ENCODE results near the gene PGF. TPM values are rescaled to one million over a fixed set of nuclear protein-coding genes. Genes with fewer than 3 reads are reported as not detected.

The PGF gene
- total RNA-seq, 2 donors from 2014 or later = not detected

DNA sequence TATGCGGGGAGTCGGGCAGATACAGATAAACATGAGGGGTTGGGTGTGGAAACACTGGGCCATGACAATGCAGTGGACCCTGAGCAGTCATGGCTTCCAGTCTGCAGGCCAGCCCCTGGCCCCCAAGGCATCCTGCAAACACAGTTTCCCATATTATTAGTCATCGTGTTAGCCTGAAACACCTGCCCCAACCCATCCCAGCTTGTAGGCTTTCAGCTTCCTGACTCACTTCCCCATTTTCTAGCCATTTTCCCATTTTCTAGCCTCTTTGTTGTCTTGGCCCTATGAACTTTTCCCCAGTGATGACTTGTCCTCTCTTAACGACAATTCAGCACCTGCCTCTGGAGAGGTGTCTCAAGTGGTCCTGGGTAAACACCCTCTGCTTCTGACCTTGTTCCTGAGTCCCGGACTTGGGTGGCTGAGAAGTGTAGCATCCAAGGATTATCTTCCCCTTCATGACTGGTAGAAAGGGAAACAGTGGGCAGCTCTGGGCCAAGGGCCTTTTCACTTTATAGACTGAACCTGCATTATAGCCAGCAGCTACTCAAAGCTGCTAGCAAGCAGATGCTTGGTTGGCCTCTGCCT is 4.3 kb upstream of the PGF start:
- Mint-ChIP-seq H3K4me1 (ENCODE audit: low read depth in 2 of 2) (peaks cover 0 to 4% of the 10 kb centered on the region in 2 donors), H3K27ac (no peak overlapping the region), H3K36me3 (no peaks in the 10 kb centered on the region), H3K4me3 (no peak overlapping the region), H3K27me3 (peaks cover 11 to 19% of the 10 kb centered on the region in 2 donors), H3K9me3 (no peaks in the 10 kb centered on the region)
- ATAC-seq (no peak), DNase-seq (ENCODE audit: low spot score) (no peak)

DNA sequence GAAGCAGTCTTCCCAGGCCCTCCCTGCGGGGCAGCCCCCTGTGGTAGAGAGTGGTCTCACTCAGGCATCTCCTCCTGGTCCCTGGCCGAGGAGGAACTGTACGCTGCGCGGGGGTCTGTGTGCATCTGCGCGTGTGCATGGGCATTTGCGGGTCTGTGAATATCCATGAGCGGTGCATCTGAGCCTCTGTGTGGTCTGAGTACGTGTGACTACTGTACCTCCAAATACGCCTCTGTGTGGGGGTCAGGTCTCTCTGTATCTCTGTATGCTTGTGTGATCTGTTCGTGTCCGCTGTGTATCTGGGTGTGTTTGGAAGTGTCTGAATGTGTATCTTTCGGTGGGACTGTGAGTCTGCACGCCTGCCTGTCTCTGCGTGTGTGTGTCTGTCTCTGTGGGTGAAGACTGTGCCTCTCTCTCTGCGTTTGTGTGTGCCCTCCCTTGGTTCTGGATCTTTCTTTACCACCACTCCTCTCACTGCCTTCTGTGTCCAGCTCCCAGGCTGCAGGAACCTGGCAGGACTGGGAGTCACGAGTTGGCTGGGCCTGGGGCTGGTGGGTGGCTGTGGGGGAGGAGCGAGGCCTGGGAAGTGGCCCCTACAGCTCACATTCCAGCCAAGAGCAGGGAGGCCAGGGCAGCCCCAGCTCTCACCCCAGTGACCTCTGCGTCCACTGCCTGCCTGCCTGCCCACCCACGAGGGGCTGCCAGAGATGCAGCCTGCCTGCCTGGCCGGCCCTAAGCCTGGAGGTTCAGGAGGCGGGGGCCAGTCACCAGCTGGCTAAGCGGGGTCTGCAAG is 1.1 kb upstream of the PGF start:
- ATAC-seq = no peak
- peaks cover 3 to 7% of the 10 kb centered on the region in 2 donors for H3K27me3 Mint-ChIP-seq
- peak overlapping the region; percentile 34 for H3K4me3 Mint-ChIP-seq
- no peaks in the 10 kb centered on the region for H3K36me3 Mint-ChIP-seq
- H3K4me1 Mint-ChIP-seq (ENCODE audit: low read depth in 2 of 2) = no peaks in the 10 kb centered on the region
- no peak for DNase-seq (ENCODE audit: low spot score)
- H3K27ac Mint-ChIP-seq = no peak overlapping the region
- no peaks in the 10 kb centered on the region for H3K9me3 Mint-ChIP-seq

DNA sequence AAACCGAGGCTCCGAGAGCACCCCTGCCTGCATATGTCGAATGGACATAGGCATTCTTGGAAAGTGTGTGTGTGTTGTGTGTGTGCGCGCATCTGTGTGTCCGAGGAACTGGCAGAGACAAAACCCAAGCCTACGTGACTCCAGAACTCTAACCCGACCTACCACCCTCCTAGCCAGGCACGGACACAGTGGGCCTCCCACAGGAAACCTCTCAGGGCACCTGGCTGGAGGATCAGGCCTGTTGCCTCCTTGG is 556 bp upstream of the PGF start:
- H3K27ac Mint-ChIP-seq = no peak overlapping the region
- ATAC-seq (no peak), DNase-seq (ENCODE audit: low spot score) (no peak)
- no peaks in the 10 kb centered on the region for H3K36me3 Mint-ChIP-seq
- H3K4me1 Mint-ChIP-seq (ENCODE audit: low read depth in 2 of 2) = no peaks in the 10 kb centered on the region
- peaks cover 3 to 7% of the 10 kb centered on the region in 2 donors for H3K27me3 Mint-ChIP-seq
- H3K9me3 Mint-ChIP-seq = no peaks in the 10 kb centered on the region
- no peak overlapping the region for H3K4me3 Mint-ChIP-seq

DNA sequence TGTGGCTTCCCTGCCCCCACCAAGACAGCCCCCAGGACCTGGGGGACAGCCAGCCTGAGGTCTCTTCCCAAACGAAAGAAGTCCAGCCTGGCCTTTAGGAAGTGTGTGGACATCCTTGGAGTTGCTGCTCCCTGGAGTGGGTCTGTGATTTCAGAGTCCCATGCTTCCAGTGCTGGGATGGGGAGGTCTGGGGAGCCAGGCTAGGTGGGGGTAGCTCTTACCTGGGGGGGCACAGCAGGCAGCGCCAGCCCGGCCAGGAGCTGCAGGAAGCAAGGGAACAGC is 509 bp downstream of the PGF start:
- ATAC-seq (peak in 1 of 2 donors; percentile 1), DNase-seq (ENCODE audit: low spot score) (no peak)
- Mint-ChIP-seq H3K4me3 (peak overlapping the region; percentile 20), H3K4me1 (ENCODE audit: low read depth in 2 of 2) (no peaks in the 10 kb centered on the region), H3K9me3 (no peaks in the 10 kb centered on the region), H3K36me3 (no peaks in the 10 kb centered on the region), H3K27me3 (peaks cover 5 to 7% of the 10 kb centered on the region in 2 donors), H3K27ac (no peak overlapping the region)

DNA sequence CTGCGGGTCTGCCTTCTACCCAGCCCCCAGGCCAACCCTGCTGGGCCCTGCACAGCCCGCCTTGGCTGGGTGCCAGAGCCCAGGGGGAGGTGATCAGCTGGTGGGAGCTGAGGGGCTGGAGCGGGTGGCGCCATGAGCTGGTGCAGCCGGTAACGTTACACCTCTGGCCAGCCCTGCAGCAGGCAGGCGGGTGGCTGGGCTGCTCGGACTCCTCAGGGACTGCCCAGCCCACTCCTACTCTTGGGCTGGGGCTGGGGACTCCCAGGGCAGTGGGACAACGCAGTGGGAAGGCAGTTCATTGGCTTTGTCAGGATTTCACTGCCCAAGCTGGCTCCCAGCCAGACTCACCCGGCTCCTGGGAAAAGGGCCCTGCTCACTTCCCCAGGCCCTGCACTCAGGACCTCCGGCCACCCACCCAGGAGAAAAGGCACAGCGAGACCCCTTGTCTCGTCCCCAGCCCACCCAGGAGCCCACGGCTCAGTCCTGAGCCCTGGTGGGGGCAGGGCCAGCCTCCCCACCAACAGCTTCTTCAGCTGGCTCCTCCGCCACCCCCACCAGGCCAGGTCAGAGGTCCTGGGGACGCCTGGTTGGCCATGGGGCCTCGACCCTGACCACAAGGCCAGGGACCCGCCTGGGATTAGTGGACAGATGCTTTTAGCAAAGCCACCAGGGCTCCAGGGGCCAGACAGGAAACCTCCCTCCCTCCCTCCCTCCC is 1.0 kb downstream of the PGF start:
- peaks cover 5 to 7% of the 10 kb centered on the region in 2 donors for H3K27me3 Mint-ChIP-seq
- ATAC-seq (no peak), DNase-seq (ENCODE audit: low spot score) (no peak)
- H3K4me3 Mint-ChIP-seq = no peak overlapping the region
- H3K4me1 Mint-ChIP-seq (ENCODE audit: low read depth in 2 of 2) = no peaks in the 10 kb centered on the region
- no peaks in the 10 kb centered on the region for H3K36me3 Mint-ChIP-seq
- no peaks in the 10 kb centered on the region for H3K9me3 Mint-ChIP-seq
- H3K27ac Mint-ChIP-seq = no peak overlapping the region

DNA sequence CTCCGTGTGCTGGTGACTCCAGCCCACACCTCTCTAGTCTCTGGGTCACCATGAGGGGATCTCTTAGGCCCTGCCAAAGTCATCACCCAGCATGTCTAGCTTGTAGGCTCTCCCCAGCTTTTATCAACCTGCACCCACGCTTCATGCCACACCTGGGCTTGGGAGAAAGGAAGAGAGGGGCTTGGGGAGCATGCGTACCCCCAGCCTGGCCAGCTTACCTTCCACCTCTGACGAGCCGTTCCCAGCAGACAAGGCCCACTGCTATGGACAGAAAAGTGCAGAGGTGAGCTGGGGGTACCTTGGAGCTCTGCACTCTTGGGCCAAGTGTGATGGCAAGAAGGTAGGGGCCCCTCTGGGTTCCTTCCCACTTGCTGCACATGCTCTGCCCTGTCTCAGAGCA is 1.7 kb downstream of the PGF start:
- H3K27ac Mint-ChIP-seq = no peak overlapping the region
- no peaks in the 10 kb centered on the region for H3K9me3 Mint-ChIP-seq
- no peaks in the 10 kb centered on the region for H3K4me1 Mint-ChIP-seq (ENCODE audit: low read depth in 2 of 2)
- DNase-seq (ENCODE audit: low spot score) = no peak
- H3K27me3 Mint-ChIP-seq = peaks cover 5 to 7% of the 10 kb centered on the region in 2 donors
- H3K4me3 Mint-ChIP-seq = no peak overlapping the region
- no peak for ATAC-seq
- H3K36me3 Mint-ChIP-seq = no peaks in the 10 kb centered on the region

DNA sequence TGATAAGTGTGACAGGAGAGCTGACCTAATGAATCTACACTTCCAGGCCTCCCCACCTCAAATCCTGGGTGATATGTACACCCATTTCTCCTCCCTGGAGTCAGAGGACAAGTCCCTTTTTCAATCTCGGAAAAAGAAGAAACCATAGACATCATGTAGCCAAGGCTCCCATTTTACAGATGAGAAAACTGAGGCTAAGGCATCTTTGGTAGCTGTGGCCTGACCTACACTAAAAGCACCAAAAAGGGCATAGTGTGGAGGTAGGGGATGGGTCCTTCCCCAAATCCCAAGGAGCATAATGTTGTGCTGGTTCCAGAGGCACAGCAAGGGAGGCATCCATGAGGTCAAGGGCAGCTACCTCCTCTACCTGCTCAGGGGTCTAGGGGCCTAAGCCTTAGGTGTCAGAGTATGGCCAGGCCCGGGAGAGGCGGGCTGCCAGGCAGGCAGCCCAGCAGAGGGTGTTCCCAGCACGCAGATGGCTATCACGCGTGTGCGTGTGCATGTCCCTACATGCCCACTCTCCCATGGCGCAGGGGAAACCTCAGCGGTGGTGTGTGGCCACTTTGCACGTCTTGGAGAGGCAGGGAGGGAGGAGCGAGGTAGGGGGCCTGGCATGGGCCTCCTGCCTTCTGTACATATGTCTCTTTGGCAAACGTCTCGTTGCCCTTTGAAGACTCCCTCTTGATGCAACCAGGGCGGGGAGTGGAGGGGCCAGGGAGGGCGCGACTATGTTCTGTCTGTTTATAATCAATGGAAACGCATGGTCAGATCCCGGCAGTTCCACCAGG is 2.5 kb downstream of the PGF start:
- no peaks in the 10 kb centered on the region for H3K9me3 Mint-ChIP-seq
- H3K4me1 Mint-ChIP-seq (ENCODE audit: low read depth in 2 of 2) = no peaks in the 10 kb centered on the region
- no peaks in the 10 kb centered on the region for H3K36me3 Mint-ChIP-seq
- peaks cover 5 to 7% of the 10 kb centered on the region in 2 donors for H3K27me3 Mint-ChIP-seq
- ATAC-seq = no peak
- DNase-seq (ENCODE audit: low spot score) = no peak
- no peak overlapping the region for H3K27ac Mint-ChIP-seq
- no peak overlapping the region for H3K4me3 Mint-ChIP-seq

DNA sequence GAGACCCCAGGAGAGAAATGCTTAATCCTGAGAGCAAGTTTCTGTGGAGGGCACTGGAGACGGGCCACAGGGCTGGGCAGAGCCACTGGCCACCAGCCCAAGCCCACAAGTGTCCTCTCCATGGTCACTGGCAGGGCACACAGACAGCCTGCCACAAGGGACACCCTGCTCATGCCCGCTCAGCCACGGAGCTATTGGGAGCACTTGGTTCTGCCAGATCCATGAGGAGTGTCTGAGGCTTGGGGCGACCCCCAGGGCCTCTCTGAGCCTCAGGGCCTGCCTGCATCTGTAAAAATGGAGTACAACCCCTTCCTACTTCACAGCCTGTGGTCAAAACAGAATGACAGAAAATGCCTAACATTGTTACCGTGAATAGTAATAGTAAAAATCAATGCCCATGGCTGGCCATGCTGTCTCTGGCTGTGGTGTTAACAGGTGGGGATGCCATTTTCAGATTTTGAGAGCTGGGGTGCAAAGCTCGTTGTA is 3.2 kb downstream of the PGF start:
- H3K9me3 Mint-ChIP-seq = no peaks in the 10 kb centered on the region
- H3K27me3 Mint-ChIP-seq = peaks cover 5 to 7% of the 10 kb centered on the region in 2 donors
- DNase-seq (ENCODE audit: low spot score) (no peak), ATAC-seq (no peak)
- H3K36me3 Mint-ChIP-seq = no peaks in the 10 kb centered on the region
- no peaks in the 10 kb centered on the region for H3K4me1 Mint-ChIP-seq (ENCODE audit: low read depth in 2 of 2)
- no peak overlapping the region for H3K27ac Mint-ChIP-seq
- H3K4me3 Mint-ChIP-seq = no peak overlapping the region

GRCh38 chr14:74951443-74952179 is 3.8 kb downstream of the PGF start:
- H3K27me3 Mint-ChIP-seq = peaks cover 5 to 6% of the 10 kb centered on the region in 2 donors
- DNase-seq (ENCODE audit: low spot score) (no peak), ATAC-seq (no peak)
- no peaks in the 10 kb centered on the region for H3K36me3 Mint-ChIP-seq
- no peak overlapping the region for H3K4me3 Mint-ChIP-seq
- H3K9me3 Mint-ChIP-seq = no peaks in the 10 kb centered on the region
- H3K27ac Mint-ChIP-seq = no peak overlapping the region
- peaks cover under 1 to 1% of the 10 kb centered on the region in 2 donors for H3K4me1 Mint-ChIP-seq (ENCODE audit: low read depth in 2 of 2)

GRCh38 chr14:74950795-74951442 is 4.5 kb downstream of the PGF start:
- H3K27ac Mint-ChIP-seq = no peak overlapping the region
- H3K4me3 Mint-ChIP-seq = no peak overlapping the region
- no peaks in the 10 kb centered on the region for H3K36me3 Mint-ChIP-seq
- peaks cover 0 to 2% of the 10 kb centered on the region in 2 donors for H3K27me3 Mint-ChIP-seq
- DNase-seq (ENCODE audit: low spot score) (no peak), ATAC-seq (no peak)
- no peaks in the 10 kb centered on the region for H3K9me3 Mint-ChIP-seq
- H3K4me1 Mint-ChIP-seq (ENCODE audit: low read depth in 2 of 2) = peaks cover 7% of the 10 kb centered on the region in 2 donors

DNA sequence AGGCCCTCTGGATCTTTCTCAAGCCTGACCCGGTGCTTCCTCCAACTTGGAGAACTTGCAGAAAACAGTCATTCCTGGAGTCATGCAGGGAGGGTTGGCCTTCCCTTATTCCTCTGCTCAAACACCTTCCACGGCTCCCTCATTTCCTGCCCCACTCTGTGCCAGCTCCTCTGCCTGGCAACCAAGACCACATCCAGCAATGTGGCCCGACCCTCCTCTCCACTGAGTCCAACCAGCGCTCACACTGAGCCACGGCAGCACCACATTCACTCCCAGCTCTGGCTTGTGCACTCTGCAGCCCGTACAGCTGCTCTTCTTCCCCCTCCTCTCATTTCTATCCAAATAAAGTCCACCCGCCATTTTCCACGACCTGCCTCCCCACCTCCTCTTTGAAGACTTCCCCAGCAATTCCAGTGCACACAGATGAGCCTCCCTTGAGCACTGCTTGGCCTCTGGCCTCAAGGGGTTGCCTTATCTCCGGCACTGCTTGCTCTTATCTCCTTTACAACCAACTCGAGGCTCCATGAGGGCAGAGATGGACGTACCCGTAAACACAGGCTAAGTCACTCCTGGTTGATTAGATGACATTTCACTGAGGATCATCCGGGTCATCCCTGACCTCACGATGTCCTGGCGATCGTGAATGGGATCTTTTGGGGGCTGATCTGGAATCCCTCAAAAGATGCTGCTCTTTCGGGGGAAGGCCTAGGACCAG is 5.4 kb downstream of the PGF start:
- no peaks in the 10 kb centered on the region for H3K36me3 Mint-ChIP-seq
- H3K4me1 Mint-ChIP-seq (ENCODE audit: low read depth in 2 of 2) = peaks cover 7% of the 10 kb centered on the region in 2 donors
- H3K27me3 Mint-ChIP-seq = peaks cover 0 to 2% of the 10 kb centered on the region in 2 donors
- DNase-seq (ENCODE audit: low spot score) (no peak), ATAC-seq (no peak)
- H3K27ac Mint-ChIP-seq = no peak overlapping the region
- no peak overlapping the region for H3K4me3 Mint-ChIP-seq
- H3K9me3 Mint-ChIP-seq = no peaks in the 10 kb centered on the region

GRCh38 chr14:74949191-74949601 is 6.2 kb downstream of the PGF start:
- H3K27me3 Mint-ChIP-seq = peaks cover 0 to 2% of the 10 kb centered on the region in 2 donors
- ATAC-seq = no peak
- no peak overlapping the region for H3K27ac Mint-ChIP-seq
- no peaks in the 10 kb centered on the region for H3K36me3 Mint-ChIP-seq
- no peak for DNase-seq (ENCODE audit: low spot score)
- H3K9me3 Mint-ChIP-seq = no peaks in the 10 kb centered on the region
- H3K4me3 Mint-ChIP-seq = no peak overlapping the region
- peaks cover 7% of the 10 kb centered on the region in 2 donors for H3K4me1 Mint-ChIP-seq (ENCODE audit: low read depth in 2 of 2)
